ENCODE data around the gene STK32B. TPM values are rescaled to one million over a fixed set of nuclear protein-coding genes. Genes with fewer than 3 reads are reported as not detected.

STK32B gene
- total and polyA plus RNA-seq, 4 donors: 0.02 to 0.28 (median 0.08) TPM; not detected in 1

GRCh38 chr4:5203309-5203992, 152.2 kb downstream of the STK32B start:
- Histone ChIP-seq H3K36me3 (ENCODE audit: control insufficient read depth in 4 of 4, insufficient read depth in 3 of 4, low read depth in 1 of 4, low read length in 3 of 4) (no peaks in the 10 kb centered on the region), H3K27me3 (ENCODE audit: control insufficient read depth in 4 of 4, insufficient read depth in 4 of 4, low read length in 3 of 4) (peaks cover 0 to 4% (median 0%) of the 10 kb centered on the region in 4 donors), H3K9me3 (ENCODE audit: control insufficient read depth in 4 of 4, low read length in 3 of 4) (no peaks in the 10 kb centered on the region), H3K4me1 (ENCODE audit: control insufficient read depth in 4 of 4, insufficient read depth in 4 of 4, low read length in 3 of 4) (no peaks in the 10 kb centered on the region), H3K27ac (ENCODE audit: low read depth in 1 of 2, low read length in 2 of 2) (no peak overlapping the region), H3K9ac (ENCODE audit: low read depth in 1 of 2, low read length in 2 of 2) (no peak overlapping the region), H3K4me3 (ENCODE audit: low read depth in 1 of 3, low read length in 3 of 3) (no peak overlapping the region)
- no peak for TF ChIP-seq HNF4A (conservative IDR thresholded peaks at IDR 0.05)
- TF ChIP-seq HNF4G (IDR thresholded peaks at IDR 0.05): no peak
- TF ChIP-seq NR2F2 (IDR thresholded peaks at IDR 0.05): no peak
- TF ChIP-seq GABPA (IDR thresholded peaks at IDR 0.05 in 1 of 2, conservative IDR thresholded peaks at IDR 0.05 in 1 of 2): no peak
- 60% methylated on average over 7 of the region's 7 CpGs for WGBS
- no peak for DNase-seq (ENCODE audit: low spot score)

- Histone ChIP-seq H3K4me3 (ENCODE audit: low read depth in 1 of 3, low read length in 3 of 3) (no peak overlapping the region), H3K9ac (ENCODE audit: low read depth in 1 of 2, low read length in 2 of 2) (no peak overlapping the region), H3K4me1 (ENCODE audit: control insufficient read depth in 4 of 4, insufficient read depth in 4 of 4, low read length in 3 of 4) (no peaks in the 10 kb centered on the region), H3K9me3 (ENCODE audit: control insufficient read depth in 4 of 4, low read length in 3 of 4) (no peaks in the 10 kb centered on the region), H3K27me3 (ENCODE audit: control insufficient read depth in 4 of 4, insufficient read depth in 4 of 4, low read length in 3 of 4) (peaks cover 0 to 4% (median 0%) of the 10 kb centered on the region in 4 donors), H3K27ac (ENCODE audit: low read depth in 1 of 2, low read length in 2 of 2) (no peak overlapping the region), H3K36me3 (ENCODE audit: control insufficient read depth in 4 of 4, insufficient read depth in 3 of 4, low read depth in 1 of 4, low read length in 3 of 4) (no peaks in the 10 kb centered on the region)
- no peak for DNase-seq (ENCODE audit: low spot score)
- 74% methylated on average over 3 of the region's 3 CpGs for WGBS
- TF ChIP-seq SP1 (IDR thresholded peaks at IDR 0.05) (no peak), RXRA (IDR thresholded peaks at IDR 0.05) (no peak), REST (IDR thresholded peaks at IDR 0.05) (no peak), FOXA2 (IDR thresholded peaks at IDR 0.05) (no peak), EGR1 (IDR thresholded peaks at IDR 0.05; ENCODE audit: low read depth in 2 of 2) (no peak), ATF3 (IDR thresholded peaks at IDR 0.05) (no peak), GABPA (IDR thresholded peaks at IDR 0.05 in 1 of 2, conservative IDR thresholded peaks at IDR 0.05 in 1 of 2) (no peak), HNF4A (conservative IDR thresholded peaks at IDR 0.05) (no peak), RAD21 (IDR thresholded peaks at IDR 0.05) (no peak), ZBTB33 (IDR thresholded peaks at IDR 0.05) (no peak), CTCF (IDR thresholded peaks at IDR 0.05; ENCODE audit: low read depth, low read length, missing input control) (no peak), MAX (IDR thresholded peaks at IDR 0.05) (no peak)
Measured at GRCh38 chr4:5203993-5204310, 152.7 kb downstream of the STK32B start.

Measured in liver (tissue), 9 donors.